OCI-LY1 (cell line): Measurements from ENCODE around the gene PPP2R5C.

Source experiments
- H2AFZ ChIP-seq: fragments of 200-600 bp; sonication (generic), shearing (Covaris generic); 2 replicates; pipeline ENCODE4 v1.6.0; 2014; ENCODE audit warnings: antibody characterized with exemption, mild to moderate bottlenecking, low read length
- H3F3A ChIP-seq: fragments of 200-600 bp; sonication (generic), shearing (Covaris generic); 2 replicates; pipeline ENCODE4 v1.6.0; 2014; ENCODE audit warnings: mild to moderate bottlenecking, antibody characterized with exemption, low read length, moderate library complexity; ENCODE audit not compliant: insufficient read depth
- H3K27ac ChIP-seq: fragments of 200-600 bp; sonication (generic); 2 replicates; pipeline ENCODE4 v1.5.1; 2014; ENCODE audit warnings: low read length, mixed run types, mild to moderate bottlenecking, low read depth; ENCODE audit not compliant: poor library complexity, severe bottlenecking
- H3K27me3 ChIP-seq: fragments of 200-600 bp; sonication (generic); 2 replicates; pipeline ENCODE4 v1.6.0; 2014; ENCODE audit warnings: antibody characterized with exemption, mild to moderate bottlenecking, low read length, moderate library complexity; ENCODE audit not compliant: insufficient read depth
- H3K36me3 ChIP-seq: fragments of 200-600 bp; sonication (generic); 2 replicates; pipeline ENCODE4 v1.6.1; 2014; ENCODE audit warnings: mild to moderate bottlenecking, antibody characterized with exemption, low read length, moderate library complexity, mixed read lengths; ENCODE audit not compliant: insufficient read depth
- H3K4me1 ChIP-seq: fragments of 200-600 bp; sonication (generic); 2 replicates; pipeline ENCODE4 v1.5.1; 2014; ENCODE audit warnings: mild to moderate bottlenecking, low read length, moderate library complexity; ENCODE audit not compliant: insufficient read depth, severe bottlenecking
- H3K4me2 ChIP-seq: fragments of 200-600 bp; sonication (generic), shearing (Covaris generic); 2 replicates; pipeline ENCODE4 v1.6.1; 2014; ENCODE audit warnings: low read length
- H3K4me3 ChIP-seq: fragments of 200-600 bp; sonication (generic); 2 replicates; pipeline ENCODE4 v1.5.1; 2014; ENCODE audit warnings: low read length, low read depth, mild to moderate bottlenecking, mixed read lengths; ENCODE audit not compliant: poor library complexity, severe bottlenecking
- H3K79me2 ChIP-seq: fragments of 200-600 bp; shearing (Covaris generic); 2 replicates; pipeline ENCODE4 v1.6.1; 2016; ENCODE audit warnings: mixed run types, low read length, mixed read lengths; ENCODE audit not compliant: insufficient read depth
- H3K9ac ChIP-seq: fragments of 200-600 bp; sonication (generic), shearing (Covaris generic); 2 replicates; pipeline ENCODE4 v1.6.1; 2014; ENCODE audit warnings: mild to moderate bottlenecking, low read length, mixed read lengths
- H3K9me2 ChIP-seq: fragments of 200-600 bp; sonication (generic), shearing (Covaris generic); 2 replicates; pipeline ENCODE4 v1.6.1; 2014; ENCODE audit warnings: low read depth, mild to moderate bottlenecking, low read length, mixed read lengths
- H3K9me3 ChIP-seq: fragments of 200-600 bp; shearing (Covaris generic); 2 replicates; pipeline ENCODE4 v1.6.1; 2014; ENCODE audit warnings: low read length, mixed read lengths
- H4K20me1 ChIP-seq: fragments of 200-600 bp; sonication (generic), shearing (Covaris generic); 2 replicates; pipeline ENCODE4 v1.6.0; 2016; ENCODE audit warnings: mild to moderate bottlenecking, low read length; ENCODE audit not compliant: insufficient read depth
- EZH2 ChIP-seq: fragments of 200-600 bp; sonication (generic), shearing (Covaris generic); IDR thresholded peaks from 2 replicates; pipeline ENCODE4 v1.8.0; 2017; ENCODE audit warnings: borderline replicate concordance, mixed run types, mild to moderate bottlenecking, antibody characterized with exemption, low read length, moderate library complexity, mixed read lengths
- TF ChIP-seq, protein P1 (sequence below): fragments of 200-600 bp; sonication (generic), shearing (Covaris generic); IDR thresholded peaks from 2 replicates; pipeline ENCODE4 v1.5.1; 2017; ENCODE audit warnings: mild to moderate bottlenecking, antibody characterized with exemption, low read length, moderate library complexity, mixed read lengths

Gene PPP2R5C

DNA sequence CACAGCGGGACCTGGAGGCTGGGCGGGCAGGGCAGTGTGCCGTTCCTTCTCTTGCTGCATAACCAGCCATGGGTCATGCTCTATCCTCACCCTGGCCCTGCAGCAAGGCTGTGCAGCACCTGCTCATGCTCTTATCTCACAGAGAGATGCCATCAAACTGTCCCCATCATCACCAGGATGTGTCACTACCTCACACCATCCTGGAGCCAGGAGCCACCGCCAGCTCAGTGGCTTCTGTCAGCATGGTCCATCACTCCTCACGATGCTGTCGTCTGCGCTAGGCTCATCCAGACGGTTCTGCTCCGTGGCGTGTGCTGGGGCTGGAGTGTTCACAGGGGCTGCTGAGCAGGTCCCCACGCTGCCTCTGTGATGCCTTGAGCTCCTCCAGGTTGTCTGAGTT is 125.7 kb downstream of the PPP2R5C start:
- H3K36me3 ChIP-seq: peaks cover 42% of the 10 kb centered on the region
- H3K27me3 ChIP-seq: no peaks in the 10 kb centered on the region
- no peaks in the 10 kb centered on the region for H3F3A ChIP-seq
- no peaks in the 10 kb centered on the region for H3K79me2 ChIP-seq
- no peak overlapping the region for H3K4me3 ChIP-seq
- no peak overlapping the region for H3K4me2 ChIP-seq
- TF ChIP-seq, protein P1, sequence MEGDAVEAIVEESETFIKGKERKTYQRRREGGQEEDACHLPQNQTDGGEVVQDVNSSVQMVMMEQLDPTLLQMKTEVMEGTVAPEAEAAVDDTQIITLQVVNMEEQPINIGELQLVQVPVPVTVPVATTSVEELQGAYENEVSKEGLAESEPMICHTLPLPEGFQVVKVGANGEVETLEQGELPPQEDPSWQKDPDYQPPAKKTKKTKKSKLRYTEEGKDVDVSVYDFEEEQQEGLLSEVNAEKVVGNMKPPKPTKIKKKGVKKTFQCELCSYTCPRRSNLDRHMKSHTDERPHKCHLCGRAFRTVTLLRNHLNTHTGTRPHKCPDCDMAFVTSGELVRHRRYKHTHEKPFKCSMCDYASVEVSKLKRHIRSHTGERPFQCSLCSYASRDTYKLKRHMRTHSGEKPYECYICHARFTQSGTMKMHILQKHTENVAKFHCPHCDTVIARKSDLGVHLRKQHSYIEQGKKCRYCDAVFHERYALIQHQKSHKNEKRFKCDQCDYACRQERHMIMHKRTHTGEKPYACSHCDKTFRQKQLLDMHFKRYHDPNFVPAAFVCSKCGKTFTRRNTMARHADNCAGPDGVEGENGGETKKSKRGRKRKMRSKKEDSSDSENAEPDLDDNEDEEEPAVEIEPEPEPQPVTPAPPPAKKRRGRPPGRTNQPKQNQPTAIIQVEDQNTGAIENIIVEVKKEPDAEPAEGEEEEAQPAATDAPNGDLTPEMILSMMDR: no peak
- TF ChIP-seq EZH2: no peak
- peaks cover 6% of the 10 kb centered on the region for H3K4me1 ChIP-seq
- H2AFZ ChIP-seq: no peak overlapping the region
- no peaks in the 10 kb centered on the region for H3K9me2 ChIP-seq
- H3K9ac ChIP-seq: no peak overlapping the region
- H4K20me1 ChIP-seq: no peaks in the 10 kb centered on the region
- H3K9me3 ChIP-seq: no peaks in the 10 kb centered on the region
- peak overlapping the region; percentile 54 for H3K27ac ChIP-seq

DNA sequence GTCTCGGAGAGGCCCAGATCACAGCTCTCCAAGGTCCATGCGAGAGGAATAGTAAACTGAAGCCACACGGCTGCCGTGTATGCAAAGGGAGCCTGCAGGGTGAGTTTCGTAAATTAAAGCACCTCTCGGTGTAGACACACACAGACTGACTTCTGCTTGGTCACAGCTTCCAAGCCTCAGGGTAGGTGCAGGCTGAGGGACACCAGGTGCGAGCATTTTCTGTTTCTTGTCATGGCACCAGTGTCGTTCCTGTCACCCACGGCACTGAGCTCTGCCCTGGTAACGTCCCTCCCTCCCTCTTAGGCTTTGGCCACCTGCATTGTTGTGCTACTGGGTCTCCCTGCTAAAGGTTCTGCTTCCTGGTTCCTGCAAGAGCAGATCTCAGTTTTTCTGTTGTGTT is 126.7 kb downstream of the PPP2R5C start:
- H3F3A ChIP-seq: no peaks in the 10 kb centered on the region
- H3K36me3 ChIP-seq: peaks cover 42% of the 10 kb centered on the region
- H2AFZ ChIP-seq: no peak overlapping the region
- peak overlapping the region; percentile 54 for H3K27ac ChIP-seq
- no peak overlapping the region for H3K9ac ChIP-seq
- no peak overlapping the region for H3K4me2 ChIP-seq
- no peaks in the 10 kb centered on the region for H3K9me2 ChIP-seq
- TF ChIP-seq, protein P1: no peak
- TF ChIP-seq EZH2: no peak
- no peaks in the 10 kb centered on the region for H3K9me3 ChIP-seq
- no peaks in the 10 kb centered on the region for H3K27me3 ChIP-seq
- no peaks in the 10 kb centered on the region for H4K20me1 ChIP-seq
- H3K4me3 ChIP-seq: no peak overlapping the region
- H3K4me1 ChIP-seq: peaks cover 6% of the 10 kb centered on the region
- no peaks in the 10 kb centered on the region for H3K79me2 ChIP-seq

GRCh38 chr14:101889366-101889765 is 127.9 kb downstream of the PPP2R5C start:
- Histone ChIP-seq H3K36me3 (peaks cover 42% of the 10 kb centered on the region), H2AFZ (no peak overlapping the region)

More at GRCh38 chr14:101889366-101889765, 127.9 kb downstream of the PPP2R5C start:
- H3K4me1 ChIP-seq: peaks cover 6% of the 10 kb centered on the region
- no peaks in the 10 kb centered on the region for H3K79me2 ChIP-seq
- no peaks in the 10 kb centered on the region for H4K20me1 ChIP-seq
- H3K4me2 ChIP-seq: no peak overlapping the region
- H3K27ac ChIP-seq: peak overlapping the region; percentile 12
- no peaks in the 10 kb centered on the region for H3K27me3 ChIP-seq
- H3K9ac ChIP-seq: no peak overlapping the region
- H3K9me2 ChIP-seq: no peaks in the 10 kb centered on the region
- no peak for TF ChIP-seq EZH2
- TF ChIP-seq, protein P1: no peak
- no peak overlapping the region for H3K4me3 ChIP-seq
- no peaks in the 10 kb centered on the region for H3F3A ChIP-seq
- no peaks in the 10 kb centered on the region for H3K9me3 ChIP-seq
